CD8-positive, alpha-beta memory T cell (primary cell): ENCODE results near the gene ZDHHC22. TPM values are rescaled to one million over a fixed set of nuclear protein-coding genes. Genes with fewer than 3 reads are reported as not detected.

Source experiments
- CTCF ChIA-PET: fragments of 350-600 bp; sonication (Branson Sonifier 250); formaldehyde crosslinking; loops from one replicate; lab custom pipeline; 2021; ENCODE audit warnings: antibody characterized with exemption; lab: Charles Lee
- POLR2A ChIA-PET: fragments of 350-600 bp; sonication (Branson Sonifier 250); formaldehyde crosslinking; loops from one replicate; lab custom pipeline; 2021; ENCODE audit warnings: antibody characterized with exemption; lab: Charles Lee
- DNase-seq, 5 donors: peaks; one replicate each; pipeline versions ENCODE4 v3.0.0 to v3.0.0-alpha.2; 2020 to 2022; ENCODE audit warnings: mixed read lengths in 1 of 5
- H3K27ac ChIP-seq: one replicate; pipeline ENCODE4 v1.7.0; 2013; ENCODE audit warnings: low read depth, mild to moderate bottlenecking, low read length, moderate library complexity
- H3K27me3 ChIP-seq: 2 replicates; pipeline ENCODE4 v1.7.0; 2013; ENCODE audit warnings: low read length, mild to moderate bottlenecking; ENCODE audit not compliant: insufficient read depth, poor library complexity, severe bottlenecking
- H3K36me3 ChIP-seq: 2 replicates; pipeline ENCODE4 v1.7.0; 2013; ENCODE audit warnings: mild to moderate bottlenecking, low read length, moderate library complexity; ENCODE audit not compliant: insufficient read depth
- H3K4me1 ChIP-seq: 2 replicates; pipeline ENCODE4 v1.7.0; 2013; ENCODE audit warnings: mild to moderate bottlenecking, low read length, moderate library complexity; ENCODE audit not compliant: insufficient read depth
- H3K4me3 ChIP-seq: 2 replicates; pipeline ENCODE4 v1.7.0; 2013; ENCODE audit warnings: mild to moderate bottlenecking, low read length
- H3K9me3 ChIP-seq: 2 replicates; pipeline ENCODE4 v1.7.0; 2013; ENCODE audit warnings: mild to moderate bottlenecking, low read length
- H3K27ac Mint-ChIP-seq, 8 donors: one replicate each; pipeline ENCODE4 v1.8.0; 2020 to 2021; ENCODE audit warnings: mixed read lengths in 8 of 8, mild to moderate bottlenecking in 6 of 8, inconsistent platforms in 3 of 8, moderate library complexity in 3 of 8
- H3K27me3 Mint-ChIP-seq, 2 donors: one replicate each; pipeline ENCODE4 v1.8.0; 2020 to 2021; ENCODE audit warnings: mixed read lengths in 2 of 2, mild to moderate bottlenecking in 1 of 2, moderate library complexity in 1 of 2
- H3K36me3 Mint-ChIP-seq, 3 donors: one replicate each; pipeline ENCODE4 v1.8.0; 2020 to 2021; ENCODE audit warnings: mixed read lengths in 3 of 3, inconsistent platforms in 1 of 3, mild to moderate bottlenecking in 1 of 3
- H3K4me1 Mint-ChIP-seq, 3 donors: one replicate each; pipeline ENCODE4 v1.8.0; 2020 to 2021; ENCODE audit warnings: mixed read lengths in 3 of 3, inconsistent platforms in 1 of 3, mild to moderate bottlenecking in 1 of 3
- H3K4me3 Mint-ChIP-seq, 7 donors: one replicate each; pipeline ENCODE4 v1.8.0; 2020 to 2021; ENCODE audit warnings: mixed read lengths in 7 of 7, mild to moderate bottlenecking in 6 of 7, moderate library complexity in 4 of 7, inconsistent platforms in 2 of 7
- H3K9me3 Mint-ChIP-seq, 5 donors: one replicate each; pipeline ENCODE4 v1.8.0; 2020 to 2022; ENCODE audit warnings: mixed read lengths in 5 of 5, mild to moderate bottlenecking in 3 of 5, moderate library complexity in 2 of 5, inconsistent platforms in 1 of 5
- polyA plus RNA-seq: library from polyadenylated mRNA; unstranded; fragments of 300-500 nt; fragmentation: Illumina TruSeq; gene quantifications from one replicate; pipeline ENCODE4 v1.2.3, GENCODE V29; 2021
- total RNA-seq, 2 experiments: library from RNA; stranded (reverse); gene quantifications; one replicate each; pipeline ENCODE4 v1.2.3, GENCODE V29; 2021

ZDHHC22 gene
- total and polyA plus RNA-seq, 3 experiments from 2014 or later = not detected

DNA sequence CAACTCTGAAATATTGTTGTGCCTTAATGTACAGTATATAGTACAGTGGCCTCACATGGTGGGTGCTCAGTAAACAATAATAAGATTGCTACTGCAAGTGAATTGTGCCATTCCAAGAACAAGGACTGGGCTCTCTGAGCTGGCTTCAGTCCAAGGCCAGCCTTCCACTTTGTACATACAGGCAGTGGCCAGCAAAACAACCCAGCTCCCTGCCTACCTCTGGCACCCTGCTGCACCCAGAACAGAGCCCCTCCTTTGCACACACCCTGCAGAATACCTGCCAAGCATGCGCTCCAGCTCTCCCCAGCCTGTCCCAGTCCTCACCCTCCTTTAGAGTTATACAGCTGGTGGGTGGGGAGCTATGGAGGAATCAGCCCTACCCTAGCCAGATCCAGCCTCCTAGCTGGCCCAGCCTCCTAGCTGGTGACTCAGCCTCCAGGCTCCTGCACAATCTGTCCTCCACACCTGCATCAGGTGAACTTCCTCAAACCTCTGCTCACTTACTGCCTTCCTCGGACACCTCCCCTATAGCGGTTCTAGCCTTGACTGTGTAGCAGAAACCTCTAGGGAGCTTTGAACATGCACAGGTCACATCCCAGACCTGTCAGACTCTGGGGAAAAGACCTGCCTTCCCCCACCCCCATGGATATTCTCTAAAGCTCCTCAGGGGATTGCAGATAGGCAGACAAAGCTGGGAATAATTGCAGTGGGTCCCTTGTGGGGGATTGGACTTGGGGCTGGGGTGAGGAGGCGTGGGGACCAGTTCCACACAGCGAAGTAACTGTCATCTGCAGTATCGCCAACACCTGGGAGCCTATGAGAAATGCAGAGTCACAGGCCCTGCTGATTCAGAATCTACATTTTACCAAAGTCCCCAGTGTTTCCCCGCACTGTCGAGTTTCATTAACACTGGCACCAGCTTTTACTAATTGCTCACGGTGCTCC is 17.9 kb downstream of the ZDHHC22 start:
- H3K27ac ChIP-seq = no peak overlapping the region
- H3K9me3 Mint-ChIP-seq = no peaks in the 10 kb centered on the region
- DNase-seq = no peak
- peaks cover 29 to 58% (median 54%) of the 10 kb centered on the region in 3 donors for H3K4me1 Mint-ChIP-seq
- CTCF ChIA-PET = interaction anchor here (0.6 to 5.7 kb wide), 32 partner anchors 8 to 317 kb away, joined by 3 to 38 read pairs (median 4); partner anchors contain the start of gene GSTZ1
- H3K27ac Mint-ChIP-seq = peak overlapping the region; percentile 14 to 97 (median 82)
- POLR2A ChIA-PET = interaction anchor here (0.7 to 1.3 kb wide), 3 partner anchors 15 to 25 kb away, joined by 3 to 8 read pairs (median 3); partner anchors contain the start of gene CIPC
- H3K27me3 ChIP-seq = peaks cover 9% of the 10 kb centered on the region
- H3K4me3 Mint-ChIP-seq = peak overlapping the region in 6 of 7 donors; percentile 76 to 87 (median 81)
- peaks cover 5 to 14% of the 10 kb centered on the region in 2 donors for H3K27me3 Mint-ChIP-seq
- peak overlapping the region; percentile 84 for H3K4me3 ChIP-seq
- peaks cover 42% of the 10 kb centered on the region for H3K4me1 ChIP-seq
- no peaks in the 10 kb centered on the region for H3K36me3 ChIP-seq
- H3K9me3 ChIP-seq = no peaks in the 10 kb centered on the region
- H3K36me3 Mint-ChIP-seq = peaks cover 0 to 2% (median 0%) of the 10 kb centered on the region in 3 donors

DNA sequence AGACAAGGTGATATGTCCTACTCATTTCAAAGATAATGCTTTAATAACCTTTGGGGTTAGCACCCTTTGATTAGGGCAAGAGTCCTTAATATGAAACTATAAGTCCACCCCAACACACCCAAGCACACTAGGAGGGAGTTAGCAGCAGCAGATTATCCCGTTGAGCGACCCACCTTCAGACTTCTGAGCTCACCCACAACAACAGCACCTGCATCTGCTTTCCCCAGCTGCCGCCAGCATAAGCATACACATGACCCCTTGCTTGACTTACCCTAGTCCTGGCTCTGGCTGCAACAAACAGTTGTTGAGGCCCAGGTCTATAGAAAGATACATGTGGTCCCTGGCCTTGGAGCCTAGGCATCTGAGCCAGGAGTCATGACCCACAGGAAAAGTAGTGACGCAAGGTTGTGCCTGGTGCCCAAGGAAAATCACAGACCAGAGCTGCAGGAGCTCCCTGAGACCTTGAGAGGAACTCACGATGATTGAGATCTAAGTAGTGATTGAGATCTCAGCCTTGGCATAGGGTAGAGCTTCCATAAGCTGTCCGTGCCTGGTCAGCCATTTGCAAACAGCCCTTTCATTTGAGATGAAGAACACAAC is 19.0 kb downstream of the ZDHHC22 start:
- peaks cover 4 to 10% of the 10 kb centered on the region in 2 donors for H3K27me3 Mint-ChIP-seq
- H3K9me3 Mint-ChIP-seq = no peaks in the 10 kb centered on the region
- H3K4me1 Mint-ChIP-seq = peaks cover 29 to 58% (median 54%) of the 10 kb centered on the region in 3 donors
- POLR2A ChIA-PET = interaction anchor here (1.3 kb wide), 1 partner anchor 24 kb away, joined by 8 read pairs; the partner anchor contains the start of gene CIPC
- peaks cover 0 to 3% (median 0%) of the 10 kb centered on the region in 3 donors for H3K36me3 Mint-ChIP-seq
- CTCF ChIA-PET = interaction anchor here (1.0 to 5.7 kb wide), 6 partner anchors 12 to 249 kb away, joined by 3 to 38 read pairs (median 12); partner anchors contain the start of genes GSTZ1 and POMT2
- H3K27ac Mint-ChIP-seq = peak overlapping the region in 7 of 8 donors; percentile 73 to 98 (median 92)
- no peaks in the 10 kb centered on the region for H3K9me3 ChIP-seq
- no peaks in the 10 kb centered on the region for H3K36me3 ChIP-seq
- DNase-seq = no peak
- H3K4me1 ChIP-seq = peaks cover 42% of the 10 kb centered on the region
- peaks cover 9% of the 10 kb centered on the region for H3K27me3 ChIP-seq
- no peak overlapping the region for H3K4me3 ChIP-seq
- peak overlapping the region in 4 of 7 donors; percentile 2 to 76 (median 32) for H3K4me3 Mint-ChIP-seq
- H3K27ac ChIP-seq = no peak overlapping the region

DNA sequence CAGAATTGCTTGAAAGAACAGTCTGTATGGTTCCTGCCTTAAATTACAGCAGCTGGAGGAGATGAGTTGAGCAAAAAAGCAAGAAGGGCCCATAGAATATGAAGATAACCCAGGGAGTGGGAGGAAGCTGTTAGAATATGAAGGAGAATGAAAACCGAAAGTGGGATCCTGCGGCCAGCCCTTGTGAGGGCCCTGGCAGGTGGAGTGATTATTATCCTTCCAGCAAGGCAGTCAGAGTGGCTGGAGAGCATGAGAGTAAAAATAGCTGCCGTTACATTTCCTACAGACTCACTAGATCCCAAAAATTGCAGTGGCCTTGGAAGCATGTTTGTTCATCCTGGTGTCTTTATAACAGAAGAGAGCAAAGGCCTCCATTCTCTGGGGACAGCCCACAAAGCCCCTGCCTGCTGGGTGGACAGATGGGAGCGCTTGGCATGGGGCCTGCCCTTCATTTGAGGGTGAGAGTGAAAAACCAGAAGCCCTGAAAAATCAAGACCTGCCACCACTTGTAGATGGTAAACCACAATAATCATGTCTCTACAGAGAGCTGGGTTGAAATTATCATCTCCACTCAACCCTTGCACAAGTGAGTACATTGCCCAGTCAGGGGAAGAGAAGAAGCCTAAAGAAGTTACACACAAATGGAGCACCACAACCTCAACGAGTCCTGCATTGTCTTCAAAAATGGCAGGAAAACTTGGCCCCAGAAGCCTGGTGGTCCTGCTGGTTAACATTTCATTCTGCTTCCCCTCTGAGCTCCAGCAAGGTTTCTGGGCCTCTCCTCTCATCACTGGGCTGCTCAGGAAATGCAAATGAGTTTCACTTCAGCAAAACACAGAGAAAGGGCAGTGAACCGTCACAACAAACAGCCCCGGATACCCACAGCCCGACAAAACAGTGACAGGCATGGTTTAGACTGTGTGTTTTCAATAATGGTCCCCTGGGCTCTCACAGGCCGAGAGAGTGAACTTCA is 20.5 kb downstream of the ZDHHC22 start:
- ChIA-PET CTCF (interaction anchor here (1.0 to 5.7 kb wide), 7 partner anchors 12 to 245 kb away, joined by 3 to 38 read pairs (median 3); partner anchors contain the start of gene CIPC), POLR2A (interaction anchor here (2.2 kb wide), 1 partner anchor 22 kb away, joined by 13 read pairs; the partner anchor contains the start of gene CIPC)
- peak overlapping the region; percentile 58 to 81 (median 68) for H3K4me3 Mint-ChIP-seq
- peaks cover 42% of the 10 kb centered on the region for H3K4me1 ChIP-seq
- H3K9me3 Mint-ChIP-seq = no peaks in the 10 kb centered on the region
- peaks cover 0 to 7% (median 5%) of the 10 kb centered on the region in 3 donors for H3K36me3 Mint-ChIP-seq
- no peaks in the 10 kb centered on the region for H3K9me3 ChIP-seq
- peak overlapping the region; percentile 15 for H3K27ac ChIP-seq
- H3K4me1 Mint-ChIP-seq = peaks cover 29 to 58% (median 54%) of the 10 kb centered on the region in 3 donors
- peak overlapping the region; percentile 87 to 98 (median 92) for H3K27ac Mint-ChIP-seq
- H3K27me3 ChIP-seq = peaks cover 7% of the 10 kb centered on the region
- peak overlapping the region; percentile 4 for H3K4me3 ChIP-seq
- peaks cover 4% of the 10 kb centered on the region for H3K36me3 ChIP-seq
- peak; percentile 19 to 79 (median 29) for DNase-seq
- peaks cover 0 to 5% of the 10 kb centered on the region in 2 donors for H3K27me3 Mint-ChIP-seq

DNA sequence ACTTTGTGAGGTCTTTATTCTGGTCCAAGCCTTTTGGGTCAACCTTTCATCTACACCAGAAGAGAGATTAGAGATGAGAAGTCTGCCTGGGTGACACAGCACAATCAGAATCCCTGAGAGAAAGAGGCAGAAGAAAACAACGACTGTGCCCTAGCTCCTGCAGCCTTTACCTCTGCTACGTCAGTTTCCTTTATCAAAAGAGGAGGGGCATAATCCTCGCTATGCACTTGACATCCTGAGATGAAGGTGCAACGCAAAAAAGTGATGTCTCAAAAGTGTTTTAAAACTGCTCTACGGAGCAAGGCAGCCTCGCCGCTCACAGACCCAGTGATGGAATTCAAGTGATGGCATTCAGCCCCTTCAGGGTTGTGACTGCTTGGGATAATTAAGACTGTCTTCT is 21.7 kb downstream of the ZDHHC22 start:
- ChIA-PET CTCF (interaction anchor here (1.6 to 3.1 kb wide), 2 partner anchors 43 to 49 kb away, joined by 3 to 11 read pairs; no protein-coding TSS in a partner anchor), POLR2A (interaction anchor here (2.2 kb wide), 1 partner anchor 21 kb away, joined by 13 read pairs; the partner anchor contains the start of gene CIPC)
- Mint-ChIP-seq H3K9me3 (no peaks in the 10 kb centered on the region), H3K36me3 (peaks cover 0 to 15% (median 12%) of the 10 kb centered on the region in 3 donors), H3K4me3 (peak overlapping the region in 3 of 7 donors; percentile 54 to 73 (median 61)), H3K27ac (peak overlapping the region in 7 of 8 donors; percentile 42 to 97 (median 88)), H3K4me1 (peaks cover 26 to 50% (median 50%) of the 10 kb centered on the region in 3 donors), H3K27me3 (peaks cover 0 to 1% of the 10 kb centered on the region in 2 donors)
- peak overlapping the region; percentile 43 for H3K27ac ChIP-seq
- H3K27me3 ChIP-seq = no peaks in the 10 kb centered on the region
- H3K4me1 ChIP-seq = peaks cover 36% of the 10 kb centered on the region
- H3K4me3 ChIP-seq = no peak overlapping the region
- DNase-seq = no peak
- peaks cover 6% of the 10 kb centered on the region for H3K36me3 ChIP-seq
- no peaks in the 10 kb centered on the region for H3K9me3 ChIP-seq

DNA sequence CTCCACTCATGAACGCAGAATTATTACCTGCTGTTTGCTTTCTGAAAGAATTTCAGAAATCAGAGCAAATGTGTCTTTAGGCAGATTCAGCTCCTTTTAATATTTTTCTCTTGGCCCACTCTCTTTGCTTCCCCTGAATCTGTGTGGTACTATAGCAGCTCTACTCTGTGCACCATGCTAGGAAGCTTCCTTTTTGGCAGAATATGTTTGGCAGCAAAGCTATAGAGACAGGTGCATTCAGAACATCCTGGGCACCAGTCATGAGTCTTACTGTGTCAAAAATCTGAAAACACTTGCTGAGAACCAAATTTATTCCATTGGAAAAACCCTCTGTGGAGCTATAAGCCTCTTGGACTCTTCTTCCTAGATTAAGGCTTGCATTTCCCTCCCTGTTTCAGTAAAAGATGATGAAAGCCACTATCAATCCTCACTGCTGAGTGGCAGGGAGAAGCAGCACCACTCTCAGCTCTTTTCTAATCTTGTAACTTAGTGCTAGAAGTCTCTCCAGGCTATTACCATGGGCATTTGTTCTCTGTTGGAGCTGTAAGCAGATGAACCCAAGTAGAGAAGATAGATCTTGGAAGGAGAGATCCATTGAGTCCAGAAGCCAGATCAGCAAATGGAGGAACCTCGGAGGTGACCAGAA is 25.3 kb downstream of the ZDHHC22 start:
- Mint-ChIP-seq H3K9me3 (no peaks in the 10 kb centered on the region), H3K27ac (peak overlapping the region in 2 of 8 donors; percentile 15 to 17), H3K4me3 (no peak overlapping the region), H3K27me3 (no peaks in the 10 kb centered on the region), H3K36me3 (peaks cover 0 to 45% (median 23%) of the 10 kb centered on the region in 3 donors), H3K4me1 (peaks cover 9 to 16% (median 15%) of the 10 kb centered on the region in 3 donors)
- DNase-seq = no peak
- Histone ChIP-seq H3K36me3 (peaks cover 23% of the 10 kb centered on the region), H3K4me3 (no peak overlapping the region), H3K4me1 (peaks cover 10% of the 10 kb centered on the region), H3K27me3 (no peaks in the 10 kb centered on the region), H3K27ac (no peak overlapping the region), H3K9me3 (no peaks in the 10 kb centered on the region)
- ChIA-PET CTCF (interaction anchor here (1.2 to 3.5 kb wide), 3 partner anchors 8 to 63 kb away, joined by 3 to 14 read pairs (median 8); partner anchors contain the start of gene CIPC), POLR2A (no interaction called here)

- H3K9me3 ChIP-seq = no peaks in the 10 kb centered on the region
- peaks cover 28% of the 10 kb centered on the region for H3K36me3 ChIP-seq
- H3K27me3 ChIP-seq = no peaks in the 10 kb centered on the region
- Mint-ChIP-seq H3K36me3 (peaks cover 0 to 59% (median 25%) of the 10 kb centered on the region in 3 donors), H3K4me1 (peaks cover 0 to 1% (median under 1%) of the 10 kb centered on the region in 3 donors), H3K4me3 (no peak overlapping the region), H3K9me3 (no peaks in the 10 kb centered on the region), H3K27me3 (no peaks in the 10 kb centered on the region), H3K27ac (no peak overlapping the region)
- no peaks in the 10 kb centered on the region for H3K4me1 ChIP-seq
- no peak overlapping the region for H3K4me3 ChIP-seq
- H3K27ac ChIP-seq = no peak overlapping the region
- ChIA-PET CTCF (interaction anchor here (2.1 kb wide), 1 partner anchor 10 kb away, joined by 8 read pairs; no protein-coding TSS in a partner anchor), POLR2A (interaction anchor here (0.7 kb wide), 1 partner anchor 9 kb away, joined by 4 read pairs; no protein-coding TSS in a partner anchor)
- DNase-seq = no peak
Measured at GRCh38 chr14:77114609-77115008, 27.0 kb downstream of the ZDHHC22 start.
